ENCODE results near the gene RASAL1.

DNA sequence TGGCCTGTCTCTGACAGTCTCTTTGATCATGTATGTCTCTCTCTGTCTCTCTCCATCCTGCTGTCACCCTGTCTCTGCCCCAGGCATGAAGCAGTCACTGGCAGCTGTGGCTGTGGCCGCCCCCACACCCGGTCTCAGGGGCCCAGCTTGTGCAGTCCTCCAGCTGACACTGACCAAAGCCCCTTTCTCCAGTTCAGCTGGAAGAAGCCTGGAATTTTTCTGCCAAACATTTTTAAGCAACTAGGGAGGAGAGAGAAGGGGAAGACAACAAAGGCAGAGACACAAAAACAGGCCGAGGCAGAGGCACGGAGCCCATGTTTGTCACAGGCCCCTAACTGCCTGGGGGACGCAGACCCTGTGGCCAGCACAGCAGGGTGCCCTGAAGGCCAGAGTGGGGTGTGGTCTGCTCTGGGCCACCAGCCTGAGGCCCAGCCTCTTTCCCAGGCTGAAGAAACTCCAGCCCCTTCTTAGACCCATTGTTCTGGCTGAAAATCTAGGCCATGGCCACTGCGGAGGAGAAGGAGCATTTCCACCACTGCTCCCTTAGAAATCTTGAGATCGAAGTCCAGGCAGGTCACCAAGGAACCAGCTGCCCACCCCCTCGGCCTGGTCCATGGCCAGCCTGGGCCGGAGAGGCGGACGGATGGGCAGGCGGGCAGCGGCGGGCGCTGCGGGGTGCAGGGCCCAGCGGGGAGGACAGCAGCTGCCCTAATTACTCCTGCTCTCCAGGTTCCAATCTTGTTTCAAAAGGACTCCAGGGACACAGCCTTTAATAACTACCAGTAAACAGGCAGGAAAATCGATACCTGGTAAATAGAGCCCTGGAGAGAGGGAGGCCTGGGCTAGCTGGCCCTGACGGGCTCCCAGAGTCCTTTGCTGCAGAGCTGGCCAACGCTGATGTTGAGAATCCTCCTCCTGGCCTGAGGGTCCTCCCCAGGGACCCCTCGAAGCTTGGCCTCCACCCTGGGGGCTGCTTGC is 64.1 kb downstream of the RASAL1 start:
- TF ChIP-seq POLR2AphosphoS5 (IDR thresholded peaks at IDR 0.05; ENCODE audit: low read depth, low read length) (no peak), POLR2A (IDR thresholded peaks at IDR 0.05; ENCODE audit: low read depth, low read length) (no peak), TAF1 (IDR thresholded peaks at IDR 0.05; ENCODE audit: borderline replicate concordance, low read depth, low read length) (no peak)
